A549 (cell line): ENCODE data around the gene REPS1. TPM values are rescaled to one million over a fixed set of nuclear protein-coding genes. Genes with fewer than 3 reads are reported as not detected.

Experiments used
- ATAC-seq, 2 experiments: fragments of 200-7000 bp in 1 of 2; fragments of >200 bp in 1 of 2; cut with Nextera tagmentation in 1 of 2; cut with Tn5 transposase in 1 of 2; 3 replicates each; pipeline versions ENCODE4 v1.8.0 to v1.9.1; 2018 to 2020; ENCODE audit warnings: mild to moderate bottlenecking in 1 of 2, moderate library complexity in 1 of 2
- CTCF ChIA-PET: fragments of 300-600 bp; sonication (Branson Sonifier 250); formaldehyde crosslinking; extraction: SDS; loops from one replicate; lab custom pipeline; 2021; ENCODE audit warnings: antibody characterized with exemption, inconsistent platforms; lab: Yijun Ruan, JAX
- POLR2A ChIA-PET: fragments of 350-600 bp; formaldehyde crosslinking; extraction: SDS; loops from one replicate; lab custom pipeline; 2021; ENCODE audit warnings: antibody characterized with exemption, inconsistent platforms; lab: Yijun Ruan, JAX
- DNase-seq, 2 experiments: peaks; one replicate each; pipeline versions ENCODE4 v3.0.0 to v3.0.0-alpha.2; 2011 to 2016; ENCODE audit warnings: low read depth in 1 of 2, low spot score in 1 of 2
- FAIRE-seq: peaks from 2 replicates; lab custom pipeline; 2011; peaks lifted over from hg19 to GRCh38; lab: Jason Lieb, UNC
- H3K27ac ChIP-seq, 2 experiments: fragments of >200 bp; sonication (Bioruptor Twin); formaldehyde crosslinking; 3 replicates each; pipeline ENCODE4 v1.5.1; 2016 to 2017
- H3K4me1 ChIP-seq: fragments of >200 bp; sonication (Bioruptor Twin); formaldehyde crosslinking; 3 replicates; pipeline ENCODE4 v1.6.1; 2016
- H3K4me2 ChIP-seq: fragments of >200 bp; sonication (Bioruptor Twin); formaldehyde crosslinking; 3 replicates; pipeline ENCODE4 v1.6.1; 2016
- H3K4me3 ChIP-seq: fragments of >200 bp; sonication (Bioruptor Twin); formaldehyde crosslinking; 3 replicates; pipeline ENCODE4 v1.5.1; 2016
- H3K9me3 ChIP-seq: fragments of >200 bp; sonication (Bioruptor Twin); formaldehyde crosslinking; 3 replicates; pipeline ENCODE4 v1.6.1; 2016
- ATOH8 ChIP-seq: fragments of 250-450 bp; sonication (Bioruptor Pico); IDR thresholded peaks from 2 replicates; pipeline ENCODE4 v1.5.0; 2020; ENCODE audit warnings: low read depth, mild to moderate bottlenecking, moderate library complexity
- BCL3 ChIP-seq: fragments of >200 bp; sonication (Bioruptor Twin); formaldehyde crosslinking; IDR thresholded peaks from 3 replicates; pipeline ENCODE4 v1.6.1; 2016
- BHLHE40 ChIP-seq: IDR thresholded peaks from 2 replicates; pipeline ENCODE4 v1.6.1; 2012; ENCODE audit warnings: low read depth, low read length, inconsistent platforms
- CHD4 ChIP-seq: fragments of 200-600 bp; sonication (generic); IDR thresholded peaks from 2 replicates; pipeline ENCODE4 v1.6.1; 2016; ENCODE audit warnings: antibody characterized with exemption, mild to moderate bottlenecking, borderline replicate concordance
- CTCF ChIP-seq: fragments of >200 bp; sonication (Bioruptor Twin); formaldehyde crosslinking; IDR thresholded peaks from 3 replicates; pipeline ENCODE4 v1.5.1; 2016
- EHMT2 ChIP-seq: fragments of 200-600 bp; sonication (generic); IDR thresholded peaks from 2 replicates; pipeline ENCODE4 v1.6.1; 2016; ENCODE audit warnings: antibody characterized with exemption, low read depth, mild to moderate bottlenecking, moderate library complexity
- ESRRA ChIP-seq: fragments of 150-350 bp; IDR thresholded peaks from 2 replicates; pipeline ENCODE4 v1.6.1; 2014; ENCODE audit warnings: mild to moderate bottlenecking, low read length, borderline replicate concordance
- GATA3 ChIP-seq: IDR thresholded peaks from 2 replicates; pipeline ENCODE4 v1.6.1; 2012; ENCODE audit warnings: borderline replicate concordance
- HMGXB4 ChIP-seq: fragments of 250-450 bp; sonication (Bioruptor Pico); IDR thresholded peaks from 2 replicates; pipeline ENCODE4 v1.5.0; 2021; ENCODE audit warnings: mild to moderate bottlenecking, moderate library complexity, borderline replicate concordance
- HOXA7 ChIP-seq: fragments of 250-450 bp; sonication (Bioruptor Pico); IDR thresholded peaks from 2 replicates; pipeline ENCODE4 v1.5.0; 2020; ENCODE audit warnings: mild to moderate bottlenecking, moderate library complexity
- HOXB5 ChIP-seq: fragments of 250-450 bp; sonication (Bioruptor Pico); IDR thresholded peaks from 2 replicates; pipeline ENCODE4 v1.5.0; 2020; ENCODE audit warnings: mild to moderate bottlenecking, moderate library complexity
- JUNB ChIP-seq: fragments of >200 bp; sonication (Bioruptor Twin); formaldehyde crosslinking; IDR thresholded peaks from 2 replicates; pipeline ENCODE4 v1.6.1; 2016
- NFE2L2 ChIP-seq: fragments of 150-350 bp; conservative IDR thresholded peaks from 2 replicates; pipeline ENCODE4 v1.6.1; 2014; ENCODE audit warnings: low read length
- NR3C1 ChIP-seq: fragments of >200 bp; sonication (Bioruptor Twin); formaldehyde crosslinking; IDR thresholded peaks from 3 replicates; pipeline ENCODE4 v1.6.1; 2017
- PBX3 ChIP-seq: IDR thresholded peaks from 2 replicates; pipeline ENCODE4 v1.6.1; 2012
- PHF8 ChIP-seq: fragments of 200-600 bp; sonication (generic); IDR thresholded peaks from 2 replicates; pipeline ENCODE4 v1.6.1; 2016; ENCODE audit warnings: low read depth, mild to moderate bottlenecking, antibody characterized with exemption, moderate library complexity, borderline replicate concordance
- POLR2AphosphoS2 ChIP-seq: conservative IDR thresholded peaks from 2 replicates; pipeline ENCODE4 v1.6.1; 2012; ENCODE audit warnings: low read length, improper control_type of control experiment, inconsistent platforms
- RARB ChIP-seq: fragments of 250-450 bp; sonication (Bioruptor Pico); IDR thresholded peaks from 2 replicates; pipeline ENCODE4 v1.8.0; 2021; ENCODE audit warnings: mild to moderate bottlenecking, moderate library complexity
- RNF2 ChIP-seq: fragments of 200-600 bp; sonication (generic); IDR thresholded peaks from 2 replicates; pipeline ENCODE4 v1.6.1; 2016; ENCODE audit warnings: low read depth, mild to moderate bottlenecking, antibody characterized with exemption, moderate library complexity, borderline replicate concordance
- TFCP2L1 ChIP-seq: fragments of 250-450 bp; sonication (Bioruptor Pico); IDR thresholded peaks from 2 replicates; pipeline ENCODE4 v1.5.0; 2021; ENCODE audit warnings: mild to moderate bottlenecking
- ZFP36 ChIP-seq: fragments of 450-650 bp; IDR thresholded peaks from 2 replicates; pipeline ENCODE4 v1.6.1; 2014; ENCODE audit warnings: borderline replicate concordance; ENCODE audit not compliant: partially characterized antibody
- WGBS: methylation state at CpG from one replicate; pipeline ENCODE4 v1.1.6; 2017; ENCODE audit errors: missing lambda C conversion rate; 5-methylcytosine and 5-hydroxymethylcytosine counted together
- polyA plus RNA-seq, 4 experiments: library from polyadenylated mRNA; depleted of rRNA in 3 of 4; stranded (reverse); fragments of >200 nt; fragmentation: RNase III in 1 of 4; extraction: RNeasy Plus Mini Kit Qiagen cat#74134 plus additional on column Dnase treatment in 1 of 4; gene quantifications; 2 replicates in 3 of 4; 3 replicates in 1 of 4; pipeline ENCODE4 v1.2.3, GENCODE V29; 2011 to 2017

Gene REPS1
- polyA plus RNA-seq, 2 of the 4 experiments (the other 2 are of a cell fraction) = 16.3 to 36.4 TPM

GRCh38 chr6:138965291-138965874, 22.7 kb downstream of the REPS1 start:
- POLR2A ChIA-PET = no interaction called here
- Histone ChIP-seq H3K4me1 (peaks cover 6% of the 10 kb centered on the region), H3K4me3 (no peak overlapping the region), H3K9me3 (no peaks in the 10 kb centered on the region), H3K27ac (no peak overlapping the region), H3K4me2 (no peak overlapping the region)
- TF ChIP-seq CTCF (no peak), CHD4 (no peak)
- DNase-seq = no peak
- FAIRE-seq = no peak
- 88% methylated on average over 4 of the region's 4 CpGs for WGBS
- CTCF ChIA-PET = no interaction called here
- ATAC-seq = no peak

- ChIA-PET POLR2A (no interaction called here), CTCF (no interaction called here)
- DNase-seq (no peak), ATAC-seq (no peak), FAIRE-seq (no peak)
- Histone ChIP-seq H3K9me3 (no peaks in the 10 kb centered on the region), H3K27ac (no peak overlapping the region), H3K4me2 (no peak overlapping the region), H3K4me3 (no peak overlapping the region), H3K4me1 (no peaks in the 10 kb centered on the region)
- TF ChIP-seq NFE2L2 (no peak), RNF2 (no peak), TFCP2L1 (CRISPR knock-in tag) (no peak), PBX3 (no peak), JUNB (no peak), ATOH8 (CRISPR knock-in tag) (no peak), ZFP36 (no peak), RARB (CRISPR knock-in tag) (no peak), HOXA7 (CRISPR knock-in tag) (no peak), EHMT2 (no peak), PHF8 (no peak), CHD4 (no peak), HOXB5 (CRISPR knock-in tag) (no peak), GATA3 (no peak), HMGXB4 (CRISPR knock-in tag) (no peak)
- WGBS = 97% methylated on average over 1 of the region's 1 CpG
Observed at GRCh38 chr6:138964012-138964411, 24.0 kb downstream of the REPS1 start.

GRCh38 chr6:138963531-138963930, 24.5 kb downstream of the REPS1 start:
- ATAC-seq = no peak
- WGBS = 85% methylated on average over 3 of the region's 3 CpGs
- Histone ChIP-seq H3K9me3 (no peaks in the 10 kb centered on the region), H3K4me2 (no peak overlapping the region), H3K4me3 (no peak overlapping the region), H3K27ac (no peak overlapping the region), H3K4me1 (no peaks in the 10 kb centered on the region)
- no peak for DNase-seq
- ChIA-PET CTCF (no interaction called here), POLR2A (no interaction called here)
- FAIRE-seq = no peak
- TF ChIP-seq CHD4 (no peak), NR3C1 (no peak), BCL3 (no peak), POLR2AphosphoS2 (no peak), BHLHE40 (no peak), NFE2L2 (no peak), PHF8 (no peak), ESRRA (no peak)
